GM18511 (cell line): ENCODE data around the gene GHRH.

Experiments
- ATAC-seq: cut with Tn5 transposase; IDR thresholded peaks from one replicate; pipeline ENCODE4 v1.9.1; 2021; ENCODE audit warnings: mild to moderate bottlenecking, moderate library complexity; ENCODE audit not compliant: unreplicated experiment

The GHRH gene, protein sequence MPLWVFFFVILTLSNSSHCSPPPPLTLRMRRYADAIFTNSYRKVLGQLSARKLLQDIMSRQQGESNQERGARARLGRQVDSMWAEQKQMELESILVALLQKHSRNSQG

DNA sequence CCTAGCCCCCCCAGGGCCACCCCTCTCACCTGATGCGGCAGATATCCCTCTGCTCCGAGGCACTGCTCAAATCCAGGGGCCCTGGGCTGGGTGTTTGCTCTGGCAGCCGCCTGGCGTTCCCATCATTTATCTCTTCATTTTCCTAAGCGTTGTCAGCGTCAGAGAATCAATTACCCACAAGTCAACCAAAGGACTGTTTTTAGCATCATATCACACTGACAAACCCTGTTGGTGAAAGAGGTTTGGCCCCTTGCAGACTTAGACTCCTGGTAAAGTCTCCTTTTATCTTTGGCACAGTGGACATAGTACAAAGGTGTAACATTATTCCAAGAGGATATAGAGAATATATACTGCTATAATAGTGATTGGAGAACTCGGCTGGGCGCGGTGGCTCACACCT is at the start of gene GHRH:
Gene GHRH, minus strand, starts transcription at position 101 of the 400 bp plus-strand sequence. CDS start 4,925 bp downstream, outside the sequence.
- ATAC-seq = no peak

DNA sequence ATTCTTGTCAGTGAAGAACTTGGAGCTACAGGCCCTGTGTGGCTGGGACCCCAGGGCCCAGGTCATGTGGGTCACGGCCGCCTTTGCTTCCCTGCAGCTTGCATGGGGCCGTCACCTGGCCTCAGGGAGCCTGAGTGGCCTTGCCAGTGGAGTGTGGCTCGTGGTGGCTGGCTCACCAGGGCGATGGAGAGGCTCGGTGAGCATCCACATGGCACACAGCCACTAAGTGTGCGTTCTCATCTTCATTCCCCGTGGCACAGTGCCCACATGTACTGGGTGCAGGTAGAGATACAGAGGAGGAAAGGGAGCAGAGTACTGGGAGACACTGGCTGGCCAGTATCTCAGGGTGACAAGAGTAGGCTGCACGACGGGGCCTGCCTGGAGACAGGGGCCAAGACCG is 49.3 kb upstream of the GHRH start:
- ATAC-seq = no peak

DNA sequence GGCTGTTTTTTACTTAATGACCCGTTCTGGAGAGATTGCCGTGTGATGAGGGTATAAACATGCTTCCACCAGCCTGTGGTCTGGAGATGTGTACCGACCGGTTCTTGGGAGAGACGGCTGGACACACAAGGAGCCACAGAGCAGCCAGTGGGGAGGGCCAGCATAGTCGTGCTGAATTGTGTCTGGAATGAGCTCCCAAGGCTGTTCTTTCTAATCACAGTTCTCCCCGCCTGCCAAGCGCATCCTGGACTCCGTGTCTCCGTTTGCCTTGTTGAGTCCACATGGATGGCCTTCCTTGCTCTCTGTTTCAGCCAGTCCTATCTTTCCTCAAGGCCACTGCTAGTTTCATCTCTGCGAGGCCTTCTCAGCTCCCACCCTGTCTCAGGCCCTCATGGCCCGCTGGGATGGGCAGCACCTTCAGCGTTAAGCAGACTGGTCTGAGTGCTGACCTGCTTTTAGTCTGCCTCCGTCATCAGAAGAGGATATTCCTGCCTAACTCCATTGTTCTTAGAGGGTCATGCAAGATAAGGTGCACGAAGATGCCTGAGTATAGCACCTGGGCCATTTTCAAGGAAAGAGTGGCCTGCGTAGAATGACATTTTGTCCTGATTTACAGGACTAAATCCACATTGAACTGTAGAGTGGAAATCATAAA is 48.4 kb upstream of the GHRH start:
- ATAC-seq = no peak

DNA sequence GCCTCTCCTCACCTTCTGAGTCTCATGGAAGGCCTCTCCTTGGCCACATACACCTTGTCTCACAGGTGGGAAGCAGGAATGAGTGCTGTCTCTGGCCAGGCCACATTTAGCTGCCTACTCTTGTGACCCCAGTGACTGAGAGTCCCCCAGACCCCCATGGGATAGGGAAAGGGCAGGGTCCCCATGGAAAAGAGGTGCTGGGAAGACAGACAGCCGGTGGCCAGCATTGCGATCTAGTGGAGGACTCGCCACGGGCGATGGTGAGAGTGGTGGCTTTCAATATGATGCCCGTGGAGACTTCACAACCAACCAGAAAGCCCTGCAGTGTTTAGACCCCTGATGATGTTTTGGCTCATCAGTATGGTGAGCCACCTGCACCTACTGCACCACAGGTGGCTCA is 47.7 kb upstream of the GHRH start:
- ATAC-seq = no peak

DNA sequence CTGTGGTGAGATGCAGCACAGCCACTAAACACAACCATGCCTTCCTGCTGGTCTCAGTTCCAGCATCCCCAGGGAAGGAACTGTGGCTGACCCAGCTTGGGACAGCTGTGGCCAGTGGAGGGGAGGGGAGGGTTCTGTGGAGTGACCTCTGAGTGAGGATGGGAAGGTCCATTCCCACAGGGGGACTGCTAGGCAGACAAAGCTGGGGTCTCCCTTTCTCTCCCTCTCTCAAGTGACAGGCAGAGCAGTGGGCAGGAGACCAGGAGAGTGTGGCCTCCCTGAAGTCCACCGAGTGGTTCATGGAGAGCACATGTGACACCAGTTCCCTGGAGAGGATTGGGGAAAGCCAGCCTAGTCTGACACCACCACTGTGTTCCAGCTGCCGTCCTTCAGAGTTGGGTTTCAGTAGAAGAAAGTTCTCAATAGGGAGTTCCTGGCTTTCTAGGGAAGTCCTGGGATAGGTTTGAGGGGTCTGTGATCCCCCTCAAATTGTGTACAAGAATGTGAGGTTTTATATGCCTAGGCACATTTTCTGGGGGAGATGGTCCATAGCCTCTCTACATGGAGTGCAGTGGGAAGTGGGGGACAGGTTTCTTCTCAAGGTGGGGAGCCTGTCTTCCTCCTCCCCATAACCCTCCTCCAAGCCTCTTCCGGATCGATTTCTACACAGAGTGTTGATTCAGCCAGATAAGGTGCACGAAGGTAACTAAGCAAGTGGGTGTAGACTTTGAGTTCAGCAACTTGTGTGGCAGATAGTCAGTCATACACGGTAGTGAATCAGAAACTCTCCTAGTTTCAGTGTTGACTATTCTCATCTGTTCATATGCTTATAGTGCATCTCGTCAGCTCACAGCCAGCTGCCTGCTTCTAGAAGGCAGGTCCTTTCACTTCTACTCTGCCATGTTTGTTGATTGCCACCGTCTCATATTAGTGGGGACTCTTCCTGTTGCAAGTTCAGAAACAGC is 46.8 kb upstream of the GHRH start:
- ATAC-seq = peak; percentile 85

DNA sequence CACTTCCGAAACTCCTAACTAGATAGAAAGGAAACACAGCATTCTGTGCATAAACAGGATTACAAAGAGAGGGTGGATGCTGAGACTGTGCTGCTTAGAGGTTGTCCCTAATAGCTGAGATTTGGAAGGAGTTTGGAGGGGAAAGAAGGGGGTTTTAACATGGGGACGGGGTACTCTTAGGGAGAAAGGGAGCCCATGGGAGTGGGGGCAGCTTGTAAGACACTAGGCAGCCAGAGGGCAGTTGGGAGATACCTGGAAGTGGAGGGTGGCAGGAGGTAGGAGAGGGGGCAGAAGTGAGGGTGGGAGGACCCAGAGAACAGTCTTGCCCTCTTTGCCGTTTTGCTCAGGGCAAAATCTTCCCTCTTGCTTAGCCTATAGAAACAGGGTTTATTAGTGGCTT is 44.2 kb upstream of the GHRH start:
- ATAC-seq = no peak

DNA sequence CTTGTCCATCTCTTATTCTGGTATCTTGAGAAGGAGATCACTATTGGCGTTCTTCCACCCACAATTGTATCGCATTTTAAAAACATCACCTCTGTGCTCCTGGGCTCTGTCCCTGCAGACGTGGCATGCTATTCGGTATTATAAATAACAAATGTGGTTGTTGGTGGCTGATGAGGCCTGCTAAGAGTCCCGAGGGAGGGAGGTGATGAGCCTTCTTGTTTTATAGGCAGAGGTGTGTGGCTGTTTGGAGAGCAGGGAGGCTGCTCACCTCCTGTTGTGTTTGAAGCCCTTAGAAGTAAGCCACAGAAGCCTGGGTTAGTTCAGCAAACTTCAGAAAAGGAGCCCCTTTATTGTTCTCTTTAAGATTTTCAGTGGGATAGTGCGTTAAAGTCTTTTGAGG is 43.5 kb upstream of the GHRH start:
- ATAC-seq = no peak

DNA sequence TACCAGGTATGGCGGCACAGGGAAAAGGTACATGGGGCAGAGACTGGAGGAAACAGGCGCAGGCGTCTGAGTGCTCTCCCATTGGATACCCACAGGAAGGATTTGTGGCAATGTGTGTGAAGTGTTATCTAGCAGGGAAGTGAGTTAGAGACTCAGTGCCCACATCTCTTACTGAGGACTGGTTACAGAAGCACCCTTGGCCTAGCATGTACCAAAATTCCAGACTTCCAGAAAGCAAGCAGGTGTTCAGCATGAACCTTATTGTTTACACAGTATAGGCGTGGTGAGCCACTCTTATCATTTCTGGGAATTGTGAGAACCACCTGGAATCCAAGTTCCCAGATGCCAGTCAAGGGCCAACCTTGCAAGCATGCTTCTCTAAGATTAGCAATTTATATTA is 42.0 kb upstream of the GHRH start:
- ATAC-seq = no peak

DNA sequence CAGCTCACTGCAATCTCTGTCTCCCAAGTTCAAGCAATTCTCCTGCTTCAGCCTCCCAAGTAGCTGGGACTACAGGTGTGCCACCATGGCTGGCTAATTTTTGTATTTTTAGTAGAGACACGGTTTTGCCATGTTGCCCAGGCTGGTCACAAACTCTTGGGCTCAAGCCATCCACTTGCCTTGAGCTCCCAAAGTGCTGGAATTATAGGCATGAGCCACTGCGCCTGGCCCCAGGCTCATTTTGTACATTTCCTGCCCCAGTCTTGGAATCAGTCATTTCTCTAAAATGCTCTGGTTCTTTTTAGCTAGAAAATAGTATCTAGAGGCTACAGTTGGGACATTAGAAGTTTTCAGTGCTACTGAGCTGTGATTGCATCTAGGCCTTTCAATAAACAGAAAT is 41.4 kb upstream of the GHRH start:
- ATAC-seq = no peak

DNA sequence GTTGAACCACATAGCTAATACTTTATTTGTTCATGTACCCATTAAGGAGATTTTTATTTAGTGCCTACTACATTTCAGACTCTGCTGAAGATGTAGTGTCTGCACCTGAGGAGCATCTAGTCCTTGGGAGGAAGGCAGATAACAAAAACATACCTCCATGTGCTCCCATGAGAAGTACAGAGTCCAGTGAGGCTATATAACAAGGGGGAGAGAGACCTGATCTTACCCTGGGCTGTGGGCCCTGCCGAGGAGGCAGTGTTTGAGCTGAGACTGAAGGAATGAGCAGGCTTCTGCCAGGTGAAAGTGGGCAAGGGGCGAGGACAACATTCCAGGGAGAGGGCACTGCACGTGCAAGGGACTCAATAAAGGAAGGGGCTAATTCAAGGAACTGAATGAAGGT is 39.9 kb upstream of the GHRH start:
- no peak for ATAC-seq

DNA sequence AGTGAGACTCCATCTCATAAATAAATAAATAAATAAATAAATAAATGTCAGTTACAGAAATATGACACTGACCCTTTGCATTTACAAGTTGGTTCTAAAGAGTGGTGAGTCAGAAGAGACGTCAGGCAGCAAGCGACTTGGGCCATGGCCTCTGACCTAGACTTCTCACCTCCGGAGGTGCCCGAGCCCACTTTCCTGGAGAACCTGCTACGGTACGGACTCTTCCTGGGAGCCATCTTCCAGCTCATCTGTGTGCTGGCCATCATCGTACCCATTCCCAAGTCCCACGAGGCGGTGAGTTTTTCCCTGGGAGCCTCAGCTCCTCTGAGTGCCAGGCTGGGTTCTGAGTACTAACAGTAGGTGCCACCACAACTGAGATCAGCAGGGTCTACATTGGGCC is 39.5 kb upstream of the GHRH start:
- no peak for ATAC-seq

DNA sequence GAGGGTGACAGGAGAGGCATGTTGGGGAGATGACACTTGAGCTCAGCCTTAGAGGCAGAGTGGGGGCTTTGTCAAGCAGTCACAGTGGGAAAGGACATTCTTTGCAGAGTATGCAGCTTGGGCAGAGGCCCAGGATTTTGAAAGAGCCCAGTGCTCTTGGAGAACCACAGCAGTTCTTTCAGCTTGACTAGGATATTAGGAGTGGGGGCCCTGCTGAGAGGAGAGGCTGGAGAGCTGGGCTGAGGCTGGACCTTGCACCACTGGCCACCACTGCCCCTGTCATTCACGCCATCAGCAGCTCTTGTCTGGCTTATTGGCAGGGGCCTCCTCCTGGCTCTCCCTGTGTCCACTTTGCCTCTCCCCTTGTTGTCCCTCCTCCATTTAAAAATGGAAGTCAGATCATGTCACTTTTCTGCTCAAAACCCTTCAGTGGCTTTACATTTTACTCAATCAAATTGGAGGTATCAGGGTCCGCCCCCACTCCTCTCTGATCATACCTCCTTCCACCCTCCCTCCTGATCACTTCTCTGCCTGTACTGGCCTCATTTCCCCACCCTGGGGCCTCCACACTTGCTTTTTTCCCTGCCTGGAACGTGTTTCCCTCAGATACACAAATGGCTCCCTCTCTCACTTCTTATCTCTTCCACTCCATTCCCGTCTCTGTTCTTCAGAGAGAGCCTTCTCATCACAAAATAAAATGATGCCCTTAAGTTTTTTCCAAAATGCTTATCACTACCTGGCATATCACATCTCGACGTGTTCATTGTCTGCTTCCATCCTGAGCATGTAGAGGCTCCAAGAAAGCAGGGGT is 38.3 kb upstream of the GHRH start:
- no peak for ATAC-seq

DNA sequence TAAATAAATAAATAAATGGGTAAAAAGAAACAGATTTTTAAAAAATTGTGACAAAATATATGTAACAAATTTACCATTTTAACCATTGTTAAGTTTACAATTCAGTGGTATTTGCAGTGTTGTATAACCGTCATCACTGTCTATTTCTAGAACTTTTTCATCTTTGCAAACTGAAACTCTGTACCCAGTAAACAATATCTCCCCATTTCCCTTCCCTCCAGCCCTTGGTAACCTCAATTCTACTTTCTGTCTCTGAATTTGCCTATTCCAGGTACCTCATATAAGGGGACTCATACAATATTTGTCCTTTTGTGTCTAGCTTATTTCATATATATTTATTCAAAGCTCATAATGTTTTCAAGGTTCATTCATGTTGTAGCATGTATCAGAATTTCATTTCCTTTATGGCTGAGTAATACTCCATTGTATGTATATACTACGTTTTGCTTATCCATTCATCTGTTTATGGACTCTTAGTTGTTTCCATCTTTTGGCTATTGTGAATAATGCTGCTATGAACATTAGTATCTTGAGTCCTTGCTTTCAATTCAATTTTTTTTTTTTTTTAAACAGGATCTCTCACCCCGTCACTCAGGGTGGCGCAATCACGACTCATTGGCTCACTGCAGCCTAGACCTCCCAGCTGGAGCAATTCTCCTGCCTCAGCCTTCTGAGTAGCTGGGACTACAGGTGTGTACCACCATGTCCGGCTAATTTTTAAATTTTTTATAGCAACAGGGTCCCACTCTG is 36.8 kb upstream of the GHRH start:
- no peak for ATAC-seq

DNA sequence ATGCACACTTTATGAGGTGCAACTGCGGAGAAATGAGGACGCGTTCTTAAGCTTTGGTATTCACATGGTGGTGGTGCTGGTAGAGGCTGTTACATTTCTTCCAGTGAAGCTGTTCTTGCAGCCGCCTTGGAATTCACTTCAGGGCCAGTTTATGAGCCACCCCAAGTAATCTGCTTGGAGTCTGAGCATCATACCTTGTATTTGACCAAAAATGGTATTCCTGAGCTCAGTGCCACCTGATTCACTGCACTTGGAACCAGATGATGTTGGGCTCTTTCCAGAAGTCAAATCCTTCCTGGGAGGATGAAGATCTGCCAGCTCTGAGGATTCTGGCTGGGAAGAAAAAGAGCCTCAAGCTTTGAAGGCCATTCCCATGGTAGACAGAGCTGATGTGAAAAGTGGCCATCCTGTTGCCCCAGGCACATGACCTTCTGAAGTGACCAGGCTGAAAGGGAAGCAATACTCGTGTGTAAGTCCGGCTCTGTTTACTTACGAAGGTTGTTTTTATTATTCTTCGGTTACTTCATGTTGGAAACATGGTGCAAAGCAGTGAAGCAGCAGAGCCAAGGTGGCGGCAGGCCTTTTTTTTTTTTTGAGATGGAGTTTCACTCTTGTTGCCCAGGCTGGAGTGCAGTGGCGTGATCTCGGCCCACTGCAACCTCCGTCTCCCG is 35.6 kb upstream of the GHRH start:
- ATAC-seq = no peak

DNA sequence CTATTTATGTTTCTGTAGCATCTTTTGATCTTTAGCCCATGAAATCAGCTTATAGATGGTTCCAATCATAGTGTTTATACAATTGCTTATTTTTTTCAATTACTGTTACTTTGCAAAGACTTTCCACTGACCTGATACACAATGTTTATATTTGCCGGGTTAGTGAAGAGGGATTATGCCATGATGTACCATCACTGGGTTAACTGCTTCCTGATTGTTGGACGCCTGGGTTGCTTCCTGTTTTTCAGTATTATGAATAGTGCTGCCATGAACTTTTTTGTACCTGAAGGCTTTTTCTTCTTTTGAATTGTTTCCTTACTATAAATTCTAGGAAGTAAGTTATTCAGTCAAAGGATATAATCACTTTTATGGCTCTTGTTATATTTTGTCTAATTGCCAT is 34.8 kb upstream of the GHRH start:
- no peak for ATAC-seq

DNA sequence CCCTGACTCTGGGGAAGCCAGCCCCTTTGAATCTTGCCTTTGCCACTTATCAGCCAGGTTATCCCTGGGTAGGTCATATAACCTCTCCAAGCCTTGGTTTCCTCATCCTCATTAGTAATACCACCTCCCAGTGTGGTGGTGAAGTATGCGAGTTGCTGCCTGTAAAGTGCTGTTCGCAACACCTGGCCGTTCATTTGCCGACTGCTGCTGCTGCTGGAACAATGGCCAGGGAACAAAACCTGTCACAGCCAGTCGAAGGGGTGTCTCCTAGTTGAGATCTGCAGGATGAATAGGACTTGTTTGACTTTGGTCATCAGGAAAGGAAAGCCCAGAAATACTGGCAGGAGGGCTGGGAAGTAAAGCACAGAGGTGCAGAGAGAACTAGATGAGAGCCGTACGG is 34.0 kb upstream of the GHRH start:
- no peak for ATAC-seq

DNA sequence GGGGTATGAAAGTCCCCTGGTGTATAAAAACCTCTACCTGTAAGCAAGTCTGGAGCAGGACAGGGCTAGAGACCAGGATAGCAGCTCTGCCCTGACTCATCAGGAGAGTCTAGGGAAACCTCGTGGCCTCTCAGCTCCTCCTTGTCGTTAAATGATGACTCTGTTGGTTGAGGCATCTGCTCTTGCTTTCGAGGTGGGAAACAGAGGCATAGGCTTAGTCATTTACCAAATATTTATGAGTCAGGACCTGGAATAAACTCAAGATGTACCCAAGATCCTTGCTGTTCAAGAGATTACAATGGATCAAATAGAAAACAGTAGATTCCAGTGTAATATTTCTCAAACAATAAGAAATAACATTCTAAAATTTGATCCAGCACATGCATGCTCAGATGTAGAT is 33.4 kb upstream of the GHRH start:
- ATAC-seq = no peak

DNA sequence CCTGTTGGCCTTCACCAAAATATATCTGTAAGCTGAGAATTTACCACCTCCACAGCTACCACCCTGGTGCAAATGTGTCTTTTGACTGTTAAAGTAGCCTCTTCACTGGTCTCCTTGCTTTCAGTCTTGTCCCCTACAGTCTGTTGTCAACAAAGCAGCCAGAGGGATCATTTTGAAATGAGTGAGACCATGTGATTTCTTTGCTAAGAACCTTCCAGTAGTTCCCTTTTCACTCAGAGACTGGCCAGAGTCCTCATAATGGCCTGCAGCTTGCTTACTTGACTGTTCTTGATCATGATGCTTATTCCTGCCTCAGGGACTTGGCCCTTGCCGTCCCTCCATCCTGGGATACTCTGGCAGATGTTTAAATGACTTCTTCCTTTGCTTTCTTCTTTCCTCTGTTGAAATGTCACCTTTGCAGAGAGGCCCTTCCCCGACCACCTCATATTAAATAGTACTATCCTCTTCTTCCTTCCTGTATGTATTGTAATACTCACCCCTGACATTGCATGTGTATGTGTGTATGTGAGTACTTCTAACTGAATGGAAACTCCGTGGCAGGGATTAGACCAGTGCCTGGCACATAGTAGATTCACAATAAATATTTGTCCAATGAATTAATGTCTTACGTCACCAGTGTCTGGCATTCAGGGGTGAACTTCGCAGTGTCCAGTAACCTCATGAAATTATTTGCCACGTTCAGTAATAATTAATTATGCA is 32.8 kb upstream of the GHRH start:
- ATAC-seq = no peak

DNA sequence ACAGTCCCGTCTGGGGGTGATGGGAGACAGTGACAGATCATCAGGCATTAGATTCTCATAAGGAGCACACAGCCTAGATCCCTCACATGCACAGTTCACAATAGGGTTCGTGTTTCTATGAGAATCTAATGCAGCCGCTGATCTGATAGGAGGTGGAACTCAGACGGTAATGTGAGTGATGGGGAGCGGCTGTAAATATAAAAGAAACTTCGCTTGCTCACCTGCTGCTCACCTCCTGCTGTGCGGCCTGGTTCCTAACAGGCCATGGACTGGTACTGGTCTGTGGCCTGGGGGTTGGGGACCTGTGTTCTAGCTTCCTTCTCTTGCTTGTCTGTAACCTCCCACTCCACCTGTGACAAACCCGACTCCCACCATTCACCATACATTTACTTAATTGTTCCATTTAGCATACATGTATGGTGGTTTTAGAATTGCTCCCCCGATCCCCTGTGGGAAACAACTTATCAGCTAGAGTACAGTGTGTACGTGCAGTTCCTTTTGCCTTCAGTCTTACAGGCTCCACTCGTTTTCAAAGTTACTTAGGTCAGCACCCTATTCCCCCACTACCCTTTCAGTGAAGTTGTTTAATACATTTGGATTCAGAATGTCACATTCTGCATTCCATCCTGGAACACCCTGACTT is 31.8 kb upstream of the GHRH start:
- no peak for ATAC-seq
